Neutrophil (primary cell): ENCODE data around the gene ARID4B.
"Not testable (repeated sequence)": the region's sequence is repeated elsewhere in the genome, so short reads cannot be mapped to it uniquely, and the experiment has no call there.

ENCODE experiments used
- H3K27ac ChIP-seq: fragments of 200-600 bp; sonication (generic); 2 replicates; pipeline ENCODE4 v1.5.1; 2016; ENCODE audit warnings: mild to moderate bottlenecking, moderate library complexity
- H3K27me3 ChIP-seq: fragments of 200-600 bp; sonication (generic); 2 replicates; pipeline ENCODE4 v1.6.0; 2016; ENCODE audit warnings: mild to moderate bottlenecking
- H3K36me3 ChIP-seq: fragments of 200-600 bp; sonication (generic); 2 replicates; pipeline ENCODE4 v1.5.1; 2017
- H3K4me1 ChIP-seq, 2 experiments: fragments of 200-600 bp in 1 of 2; sonication (generic) in 1 of 2; 1 replicate in 1 of 2; 2 replicates in 1 of 2; pipeline versions ENCODE4 v1.5.1 to v1.6.1; 2013 to 2016; ENCODE audit warnings: low read depth in 1 of 2, low read length in 1 of 2, mild to moderate bottlenecking in 1 of 2, moderate library complexity in 1 of 2; ENCODE audit not compliant: control insufficient read depth in 1 of 2, insufficient read depth in 1 of 2
- H3K4me3 ChIP-seq, 2 experiments: fragments of 200-600 bp in 1 of 2; sonication (generic) in 1 of 2; 1 replicate in 1 of 2; 2 replicates in 1 of 2; pipeline ENCODE4 v1.5.1; 2013 to 2016; ENCODE audit warnings: low read depth in 1 of 2, low read length in 1 of 2, mild to moderate bottlenecking in 1 of 2, moderate library complexity in 1 of 2
- H3K9me3 ChIP-seq: fragments of 200-600 bp; sonication (generic); 2 replicates; pipeline ENCODE4 v1.5.1; 2016
- CTCF ChIP-seq: fragments of 200-600 bp; sonication (generic); IDR thresholded peaks from 2 replicates; pipeline ENCODE4 v1.5.1; 2016; ENCODE audit warnings: antibody characterized with exemption

Gene ARID4B

GRCh38 chr1:235221653-235222375 lies 106.2 kb downstream of the ARID4B start:
- Histone ChIP-seq H3K27ac (no peak overlapping the region), H3K9me3 (no peaks in the 10 kb centered on the region), H3K27me3 (no peaks in the 10 kb centered on the region), H3K4me1 (no peaks in the 10 kb centered on the region), H3K4me3 (no peak overlapping the region), H3K36me3 (peaks cover 80% of the 10 kb centered on the region)
- TF ChIP-seq CTCF, result no peak

- no peak for TF ChIP-seq CTCF
- Histone ChIP-seq H3K27me3 (no peaks in the 10 kb centered on the region), H3K4me3 (no peak overlapping the region), H3K9me3 (no peaks in the 10 kb centered on the region), H3K4me1 (no peaks in the 10 kb centered on the region), H3K27ac (no peak overlapping the region), H3K36me3 (peaks cover 66% of the 10 kb centered on the region)
Observed at GRCh38 chr1:235215453-235215852, 112.5 kb downstream of the ARID4B start.

DNA sequence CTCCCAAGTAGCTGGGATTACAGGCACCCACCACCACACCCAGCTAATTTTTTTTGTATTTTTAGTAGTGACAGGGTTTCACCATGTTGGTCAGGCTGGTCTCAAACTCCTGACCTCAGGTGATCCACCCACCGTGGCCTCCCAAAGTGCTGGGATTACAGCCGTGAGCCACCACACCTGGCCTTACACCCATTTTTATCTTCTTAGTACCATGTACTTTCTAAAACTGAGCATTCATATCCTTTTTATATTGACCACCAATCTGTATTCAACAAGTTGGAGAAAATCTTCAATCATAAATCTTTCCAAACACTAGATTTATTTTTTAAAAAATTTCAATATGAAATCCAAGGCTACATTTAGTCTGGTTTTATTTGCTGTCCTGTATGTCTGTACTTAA lies 113.0 kb downstream of the ARID4B start:
- H3K27ac ChIP-seq, H3K4me3 ChIP-seq, H3K4me1 ChIP-seq, H3K9me3 ChIP-seq, H3K27me3 ChIP-seq: not testable (repeated sequence)
- H3K36me3 ChIP-seq, result peaks cover 69% of the 10 kb centered on the region

- Histone ChIP-seq H3K36me3 (peaks cover 70% of the 10 kb centered on the region), H3K27ac (no peak overlapping the region), H3K4me1 (no peaks in the 10 kb centered on the region), H3K27me3 (no peaks in the 10 kb centered on the region), H3K4me3 (no peak overlapping the region), H3K9me3 (no peaks in the 10 kb centered on the region)
- TF ChIP-seq CTCF, result no peak
Observed at GRCh38 chr1:235213752-235214151, 114.2 kb downstream of the ARID4B start.

DNA sequence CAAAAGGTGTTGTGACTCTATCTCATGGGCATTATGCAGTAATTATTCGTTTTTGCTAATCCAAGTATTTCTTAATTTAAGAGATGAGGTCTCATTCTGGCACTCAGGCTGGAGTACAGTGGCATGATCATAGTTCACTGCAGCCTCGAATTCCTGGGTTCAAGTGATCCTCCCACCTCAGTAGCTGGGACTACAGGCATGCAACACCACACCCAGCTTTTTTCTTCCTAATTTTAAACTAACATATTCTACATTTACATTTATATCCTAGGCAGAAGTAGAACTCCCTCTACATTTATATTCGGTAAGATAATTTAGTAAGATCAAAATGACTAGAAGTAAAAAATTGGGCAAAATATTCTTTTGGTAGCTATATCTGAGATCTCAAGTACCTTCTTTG lies 116.5 kb downstream of the ARID4B start:
- Histone ChIP-seq H3K4me3 (no peak overlapping the region), H3K4me1 (no peaks in the 10 kb centered on the region), H3K27me3 (no peaks in the 10 kb centered on the region), H3K36me3 (peaks cover 76% of the 10 kb centered on the region), H3K27ac (no peak overlapping the region), H3K9me3 (no peaks in the 10 kb centered on the region)
- TF ChIP-seq CTCF, result no peak

GRCh38 chr1:235207209-235207565 lies 120.8 kb downstream of the ARID4B start:
- H3K27ac ChIP-seq, result no peak overlapping the region
- H3K36me3 ChIP-seq, result peaks cover 56% of the 10 kb centered on the region
- no peak for TF ChIP-seq CTCF
- no peak overlapping the region for H3K4me3 ChIP-seq
- H3K27me3 ChIP-seq, result no peaks in the 10 kb centered on the region
- no peaks in the 10 kb centered on the region for H3K4me1 ChIP-seq
- no peaks in the 10 kb centered on the region for H3K9me3 ChIP-seq
